ENCODE measurements around the gene IVNS1ABP.
A peak's percentile ranks its signal among the peaks of the same experiment; 100 is the strongest.
"Not testable (repeated sequence)": the region's sequence is repeated elsewhere in the genome, so short reads cannot be mapped to it uniquely, and the experiment has no call there.

The IVNS1ABP gene

GRCh38 chr1:185317034-185317885 lies at the start of gene IVNS1ABP:
Gene IVNS1ABP (minus strand): TSS chr1:185317243. CDS start chr1:185309493, 7,750 bp downstream.
- DNase-seq (ENCODE audit: low spot score), result peak; percentile 94

- no peak for DNase-seq (ENCODE audit: low spot score)
Measured at GRCh38 chr1:185365951-185366350, 48.9 kb upstream of the IVNS1ABP start.

GRCh38 chr1:185364528-185364927 lies 47.5 kb upstream of the IVNS1ABP start:
- DNase-seq (ENCODE audit: low spot score), result not testable (repeated sequence)

GRCh38 chr1:185363205-185363604 lies 46.2 kb upstream of the IVNS1ABP start:
- DNase-seq (ENCODE audit: low spot score), result no peak

- DNase-seq (ENCODE audit: low spot score), result no peak
Measured at GRCh38 chr1:185360714-185361113, 43.7 kb upstream of the IVNS1ABP start.

- DNase-seq (ENCODE audit: low spot score), result peak; percentile 25
Measured at GRCh38 chr1:185358957-185359356, 41.9 kb upstream of the IVNS1ABP start.

GRCh38 chr1:185355947-185356346 lies 38.9 kb upstream of the IVNS1ABP start:
- no peak for DNase-seq (ENCODE audit: low spot score)

- no peak for DNase-seq (ENCODE audit: low spot score)
Measured at GRCh38 chr1:185353124-185353523, 36.1 kb upstream of the IVNS1ABP start.

GRCh38 chr1:185351734-185352466 lies 34.9 kb upstream of the IVNS1ABP start:
- DNase-seq (ENCODE audit: low spot score), result no peak

- no peak for DNase-seq (ENCODE audit: low spot score)
Measured at GRCh38 chr1:185350027-185350442, 33.0 kb upstream of the IVNS1ABP start.

- DNase-seq (ENCODE audit: low spot score), result no peak
Measured at GRCh38 chr1:185349556-185349955, 32.5 kb upstream of the IVNS1ABP start.

- no peak for DNase-seq (ENCODE audit: low spot score)
Measured at GRCh38 chr1:185348985-185349384, 31.9 kb upstream of the IVNS1ABP start.

- DNase-seq (ENCODE audit: low spot score), result no peak
Measured at GRCh38 chr1:185348296-185348695, 31.3 kb upstream of the IVNS1ABP start.

GRCh38 chr1:185345913-185346720 lies 29.1 kb upstream of the IVNS1ABP start:
- no peak for DNase-seq (ENCODE audit: low spot score)

- no peak for DNase-seq (ENCODE audit: low spot score)
Measured at GRCh38 chr1:185343306-185343705, 26.3 kb upstream of the IVNS1ABP start.

GRCh38 chr1:185342672-185343259 lies 25.7 kb upstream of the IVNS1ABP start:
- no peak for DNase-seq (ENCODE audit: low spot score)

- no peak for DNase-seq (ENCODE audit: low spot score)
Measured at GRCh38 chr1:185342017-185342416, 25.0 kb upstream of the IVNS1ABP start.

GRCh38 chr1:185341196-185341781 lies 24.2 kb upstream of the IVNS1ABP start:
- no peak for DNase-seq (ENCODE audit: low spot score)

GRCh38 chr1:185338719-185339622 lies 21.9 kb upstream of the IVNS1ABP start:
- DNase-seq (ENCODE audit: low spot score), result no peak

GRCh38 chr1:185337246-185337645 lies 20.2 kb upstream of the IVNS1ABP start:
- DNase-seq (ENCODE audit: low spot score), result no peak

All from iPS-NIHi11 (cell line).